Measurements from ENCODE around the gene FSCN2. TPM values are rescaled to one million over a fixed set of nuclear protein-coding genes. Genes with fewer than 3 reads are reported as not detected.

Gene FSCN2
- total and polyA plus RNA-seq, 2 experiments from 2014 or later = 0.13 to 1.6 TPM

- H3K27ac ChIP-seq (ENCODE audit: low read depth) = no peak overlapping the region
- no peak for TF ChIP-seq REST (IDR thresholded peaks at IDR 0.05; ENCODE audit: unreplicated experiment)
- no peak for TF ChIP-seq ZNF114 (CRISPR knock-in tag; IDR thresholded peaks at IDR 0.05)
- TF ChIP-seq CTCF (conservative IDR thresholded peaks at IDR 0.05; ENCODE audit: low read depth in 2 of 2) = peak in 1 of 2 experiments; percentile 31; a peak in 3 of 4 replicates
- no peak for TF ChIP-seq CREB1 (CRISPR knock-in tag; IDR thresholded peaks at IDR 0.05; ENCODE audit: low read depth)
Measured at GRCh38 chr17:81573794-81574642, 45.8 kb downstream of the FSCN2 start.

GRCh38 chr17:81574643-81574956 is 46.4 kb downstream of the FSCN2 start:
- no peak for ATAC-seq
- H2AFZ ChIP-seq = no peak overlapping the region
- no peaks in the 10 kb centered on the region for H3K9me2 ChIP-seq (ENCODE audit: insufficient read depth)
- H3K36me3 Mint-ChIP-seq (ENCODE audit: low read depth) = peaks cover 65% of the 10 kb centered on the region
- peaks cover 8% of the 10 kb centered on the region; the same call in 1 of the 2 replicates for H3K36me3 ChIP-seq (ENCODE audit: insufficient read depth)
- H3K27me3 ChIP-seq (ENCODE audit: insufficient read depth) = no peaks in the 10 kb centered on the region
- no peak overlapping the region for H3K4me3 Mint-ChIP-seq
- no peaks in the 10 kb centered on the region; the same call in 2 of the 3 replicates for H3K4me1 Mint-ChIP-seq
- H3K4me3 ChIP-seq = no peak overlapping the region
- no peaks in the 10 kb centered on the region for H3K4me1 ChIP-seq (ENCODE audit: insufficient read depth)
- no peak overlapping the region for H3K27ac ChIP-seq (ENCODE audit: low read depth)
- no peak overlapping the region for H3K4me2 ChIP-seq
- H3K9me3 Mint-ChIP-seq = no peaks in the 10 kb centered on the region; the same call in 2 of the 3 replicates
- peaks cover 22% of the 10 kb centered on the region for H4K20me1 ChIP-seq (replicated peaks; ENCODE audit: insufficient read depth)
- peaks cover 5% of the 10 kb centered on the region for H3K27me3 Mint-ChIP-seq (ENCODE audit: insufficient read depth, low read depth, poor library complexity)
- no peak for DNase-seq (ENCODE audit: low spot score)
- H3K27ac Mint-ChIP-seq = no peak overlapping the region
- H3K79me2 ChIP-seq (replicated peaks; ENCODE audit: insufficient read depth) = peaks cover 5% of the 10 kb centered on the region
- 0 out of 2 replicates have a peak, but pooled peaks cover 2% of the 10 kb centered on the region for H3F3A ChIP-seq (replicated peaks; ENCODE audit: low read depth)
- TF ChIP-seq JUNB (IDR thresholded peaks at IDR 0.05; ENCODE audit: unreplicated experiment) (no peak), CTCF (conservative IDR thresholded peaks at IDR 0.05; ENCODE audit: low read depth in 2 of 2) (no peak), ZNF114 (CRISPR knock-in tag; IDR thresholded peaks at IDR 0.05) (no peak), POLR2AphosphoS5 (IDR thresholded peaks at IDR 0.05; ENCODE audit: low read depth) (no peak)

More at GRCh38 chr17:81573794-81574642, 45.8 kb downstream of the FSCN2 start:
- Mint-ChIP-seq H3K27me3 (ENCODE audit: insufficient read depth, low read depth, poor library complexity) (peaks cover 5% of the 10 kb centered on the region), H3K9me3 (no peaks in the 10 kb centered on the region; the same call in 2 of the 3 replicates), H3K36me3 (ENCODE audit: low read depth) (peaks cover 70% of the 10 kb centered on the region), H3K27ac (0 out of 2 replicates have a peak overlapping the region, but pooled peaks have one; percentile 3), H3K4me3 (no peak overlapping the region), H3K4me1 (no peaks in the 10 kb centered on the region; the same call in 2 of the 3 replicates)
- no peaks in the 10 kb centered on the region for H3K9me2 ChIP-seq (ENCODE audit: insufficient read depth)
- DNase-seq (ENCODE audit: low spot score) (no peak), ATAC-seq (peak; percentile 28; the same call in 1 of the 3 replicates)
- H3K4me2 ChIP-seq = no peak overlapping the region
- 0 out of 2 replicates have a peak, but pooled peaks cover 2% of the 10 kb centered on the region for H3F3A ChIP-seq (replicated peaks; ENCODE audit: low read depth)
- no peak overlapping the region for H3K4me3 ChIP-seq
- no peak overlapping the region for H2AFZ ChIP-seq
- H3K27me3 ChIP-seq (ENCODE audit: insufficient read depth) = no peaks in the 10 kb centered on the region
- peaks cover 2% of the 10 kb centered on the region for H3K79me2 ChIP-seq (replicated peaks; ENCODE audit: insufficient read depth)
- H4K20me1 ChIP-seq (replicated peaks; ENCODE audit: insufficient read depth) = peaks cover 19% of the 10 kb centered on the region
- H3K4me1 ChIP-seq (ENCODE audit: insufficient read depth) = no peaks in the 10 kb centered on the region
- peaks cover 9% of the 10 kb centered on the region; the same call in 1 of the 2 replicates for H3K36me3 ChIP-seq (ENCODE audit: insufficient read depth)
